ENCODE results near the gene NID1.

NID1 gene

GRCh38 chr1:236069796-236070195 is 4.9 kb upstream of the NID1 start:
- DNase-seq (ENCODE audit: insufficient read length, low spot score): no peak
- no peak for TF ChIP-seq SPI1 (IDR thresholded peaks at IDR 0.05; ENCODE audit: low read depth, low read length)
- no peak for FAIRE-seq

- FAIRE-seq (no peak), DNase-seq (ENCODE audit: insufficient read length, low spot score) (no peak)
- TF ChIP-seq TAF1 (IDR thresholded peaks at IDR 0.05; ENCODE audit: low read depth, low read length) (no peak), PAX5 (IDR thresholded peaks at IDR 0.05; ENCODE audit: insufficient read depth, low read length, severe bottlenecking) (no peak), POU2F2 (IDR thresholded peaks at IDR 0.05; ENCODE audit: low read depth, low read length) (no peak), SPI1 (IDR thresholded peaks at IDR 0.05; ENCODE audit: low read depth, low read length) (no peak), POLR2AphosphoS5 (IDR thresholded peaks at IDR 0.05; ENCODE audit: low read depth, low read length) (no peak), POLR2A (IDR thresholded peaks at IDR 0.05; ENCODE audit: low read depth, low read length) (no peak)
Observed at GRCh38 chr1:236067854-236068454, 3.1 kb upstream of the NID1 start.

DNA sequence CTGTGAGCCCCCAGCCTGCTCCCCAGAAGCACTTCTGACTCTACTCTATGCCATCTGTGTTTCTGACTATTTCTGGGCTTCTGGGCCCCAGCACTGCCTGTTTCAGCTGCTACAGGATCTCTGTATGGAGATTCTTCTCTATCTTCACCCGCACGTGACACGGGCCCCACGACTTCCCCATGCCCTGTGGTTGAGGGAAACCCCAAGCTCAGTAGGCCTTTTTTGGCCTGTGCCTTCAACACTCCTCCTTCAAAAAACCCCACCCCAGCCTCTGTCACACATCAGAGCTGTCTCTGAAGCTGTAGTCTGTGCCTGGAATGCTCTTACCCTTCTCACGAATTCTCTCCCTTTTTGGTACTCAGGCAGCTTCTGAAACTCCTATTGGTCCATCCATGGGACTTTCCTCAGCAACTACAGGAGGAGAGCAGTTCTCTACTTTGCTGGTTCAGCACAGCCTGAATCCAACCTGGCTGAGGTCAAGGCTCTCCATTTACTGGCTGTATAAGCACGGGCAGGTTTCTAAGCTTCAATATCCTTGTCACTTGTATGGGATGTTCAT is 2.0 kb upstream of the NID1 start:
- TF ChIP-seq POLR2A (IDR thresholded peaks at IDR 0.05; ENCODE audit: low read depth, low read length) (peak; percentile 36; the same call in 1 of the 2 replicates), TAF1 (IDR thresholded peaks at IDR 0.05; ENCODE audit: low read depth, low read length) (peak; percentile 58; the same call in 1 of the 2 replicates), SPI1 (IDR thresholded peaks at IDR 0.05; ENCODE audit: low read depth, low read length) (peak; percentile 71), POLR2AphosphoS5 (IDR thresholded peaks at IDR 0.05; ENCODE audit: low read depth, low read length) (no peak), PAX5 (IDR thresholded peaks at IDR 0.05; ENCODE audit: insufficient read depth, low read length, severe bottlenecking) (no peak), POU2F2 (IDR thresholded peaks at IDR 0.05; ENCODE audit: low read depth, low read length) (peak; percentile 65; the same call in 1 of the 2 replicates)
- peak; percentile 66 for DNase-seq (ENCODE audit: insufficient read length, low spot score)
- FAIRE-seq: peak; percentile 90

GRCh38 chr1:236066054-236066453 is 1.2 kb upstream of the NID1 start:
- FAIRE-seq (peak; percentile 74), DNase-seq (ENCODE audit: insufficient read length, low spot score) (no peak)
- TF ChIP-seq PAX5 (IDR thresholded peaks at IDR 0.05; ENCODE audit: insufficient read depth, low read length, severe bottlenecking) (no peak), POU2F2 (IDR thresholded peaks at IDR 0.05; ENCODE audit: low read depth, low read length) (no peak), TAF1 (IDR thresholded peaks at IDR 0.05; ENCODE audit: low read depth, low read length) (no peak), POLR2AphosphoS5 (IDR thresholded peaks at IDR 0.05; ENCODE audit: low read depth, low read length) (no peak), SPI1 (IDR thresholded peaks at IDR 0.05; ENCODE audit: low read depth, low read length) (no peak), POLR2A (IDR thresholded peaks at IDR 0.05; ENCODE audit: low read depth, low read length) (no peak)

GRCh38 chr1:236065509-236066005 is 667 bp upstream of the NID1 start:
- FAIRE-seq: no peak
- TF ChIP-seq POLR2A (IDR thresholded peaks at IDR 0.05; ENCODE audit: low read depth, low read length) (no peak), SPI1 (IDR thresholded peaks at IDR 0.05; ENCODE audit: low read depth, low read length) (no peak), POLR2AphosphoS5 (IDR thresholded peaks at IDR 0.05; ENCODE audit: low read depth, low read length) (no peak), POU2F2 (IDR thresholded peaks at IDR 0.05; ENCODE audit: low read depth, low read length) (no peak), PAX5 (IDR thresholded peaks at IDR 0.05; ENCODE audit: insufficient read depth, low read length, severe bottlenecking) (no peak), TAF1 (IDR thresholded peaks at IDR 0.05; ENCODE audit: low read depth, low read length) (no peak)
- no peak for DNase-seq (ENCODE audit: insufficient read length, low spot score)

- DNase-seq (ENCODE audit: insufficient read length, low spot score) (no peak), FAIRE-seq (peak; percentile 51)
- TF ChIP-seq POLR2AphosphoS5 (IDR thresholded peaks at IDR 0.05; ENCODE audit: low read depth, low read length) (no peak), POLR2A (IDR thresholded peaks at IDR 0.05; ENCODE audit: low read depth, low read length) (no peak)
Observed at GRCh38 chr1:236063919-236064673, 794 bp downstream of the NID1 start.

DNA sequence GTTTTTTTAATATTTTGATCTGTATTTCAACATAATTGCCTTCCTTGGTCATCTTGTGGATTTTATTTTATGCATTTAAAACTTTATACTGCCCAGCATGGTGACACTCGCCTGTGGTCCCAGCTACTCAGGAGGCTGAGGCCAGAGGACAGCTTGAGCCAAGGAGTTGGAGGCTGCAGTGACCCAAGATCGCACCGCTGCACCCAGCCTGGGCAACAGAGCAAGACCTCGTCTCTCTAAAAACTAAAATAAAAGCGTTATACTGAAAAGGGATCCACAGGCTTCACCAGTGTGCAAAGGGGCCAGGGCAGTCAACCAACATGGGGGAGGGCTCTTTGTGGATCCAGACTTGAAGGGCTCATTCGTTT is 1.4 kb downstream of the NID1 start:
- TF ChIP-seq TAF1 (IDR thresholded peaks at IDR 0.05; ENCODE audit: low read depth, low read length) (no peak), POLR2A (IDR thresholded peaks at IDR 0.05; ENCODE audit: low read depth, low read length) (no peak), SPI1 (IDR thresholded peaks at IDR 0.05; ENCODE audit: low read depth, low read length) (no peak), POU2F2 (IDR thresholded peaks at IDR 0.05; ENCODE audit: low read depth, low read length) (no peak), PAX5 (IDR thresholded peaks at IDR 0.05; ENCODE audit: insufficient read depth, low read length, severe bottlenecking) (no peak), POLR2AphosphoS5 (IDR thresholded peaks at IDR 0.05; ENCODE audit: low read depth, low read length) (no peak)
- FAIRE-seq (no peak), DNase-seq (ENCODE audit: insufficient read length, low spot score) (no peak)

- TF ChIP-seq TAF1 (IDR thresholded peaks at IDR 0.05; ENCODE audit: low read depth, low read length) (no peak), POLR2AphosphoS5 (IDR thresholded peaks at IDR 0.05; ENCODE audit: low read depth, low read length) (no peak), POLR2A (IDR thresholded peaks at IDR 0.05; ENCODE audit: low read depth, low read length) (no peak), POU2F2 (IDR thresholded peaks at IDR 0.05; ENCODE audit: low read depth, low read length) (no peak), PAX5 (IDR thresholded peaks at IDR 0.05; ENCODE audit: insufficient read depth, low read length, severe bottlenecking) (no peak), SPI1 (IDR thresholded peaks at IDR 0.05; ENCODE audit: low read depth, low read length) (no peak)
- FAIRE-seq (no peak), DNase-seq (ENCODE audit: insufficient read length, low spot score) (no peak)
Observed at GRCh38 chr1:236060286-236060685, 4.6 kb downstream of the NID1 start.

DNA sequence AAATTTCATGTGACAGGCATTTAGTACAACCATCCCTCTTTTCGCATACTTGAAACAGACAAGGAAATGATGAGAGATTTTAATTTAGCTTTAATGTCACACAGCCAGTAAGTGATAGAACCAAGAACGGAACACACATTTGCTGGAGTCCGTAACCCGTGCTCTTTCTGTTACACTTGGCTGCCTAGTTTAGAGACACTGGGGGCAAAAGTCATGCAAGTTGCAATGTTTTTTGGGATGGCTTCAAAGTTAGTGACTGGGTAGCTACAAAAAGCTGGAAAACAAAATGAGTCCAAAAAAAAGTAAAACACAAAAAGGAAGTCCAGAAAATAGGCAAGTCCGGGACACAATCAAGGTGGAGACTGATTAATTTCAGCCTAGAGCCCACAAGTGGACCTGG is 5.9 kb downstream of the NID1 start:
- FAIRE-seq: no peak
- no peak for DNase-seq (ENCODE audit: insufficient read length, low spot score)
- TF ChIP-seq TAF1 (IDR thresholded peaks at IDR 0.05; ENCODE audit: low read depth, low read length): no peak
- no peak for TF ChIP-seq POLR2AphosphoS5 (IDR thresholded peaks at IDR 0.05; ENCODE audit: low read depth, low read length)
- no peak for TF ChIP-seq SPI1 (IDR thresholded peaks at IDR 0.05; ENCODE audit: low read depth, low read length)
- no peak for TF ChIP-seq POU2F2 (IDR thresholded peaks at IDR 0.05; ENCODE audit: low read depth, low read length)
- no peak for TF ChIP-seq PAX5 (IDR thresholded peaks at IDR 0.05; ENCODE audit: insufficient read depth, low read length, severe bottlenecking)
- no peak for TF ChIP-seq POLR2A (IDR thresholded peaks at IDR 0.05; ENCODE audit: low read depth, low read length)
